LNCaP clone FGC (cell line): Measurements from ENCODE around the gene ZNF287.

Source experiments
- DNase-seq: peaks from one replicate; pipeline ENCODE4 v3.0.0-alpha.2; 2011; ENCODE audit warnings: low read depth
- H3K4me3 ChIP-seq: 2 replicates; pipeline ENCODE4 v1.5.1; 2011; ENCODE audit warnings: mild to moderate bottlenecking, low read depth, low read length, control low read depth
- TF ChIP-seq, protein P1 (sequence below): IDR thresholded peaks from 2 replicates; pipeline ENCODE4 v1.5.1; 2012; ENCODE audit warnings: mild to moderate bottlenecking; ENCODE audit not compliant: control insufficient read depth, insufficient read depth; ENCODE audit errors: extremely low read depth

The ZNF287 gene

DNA sequence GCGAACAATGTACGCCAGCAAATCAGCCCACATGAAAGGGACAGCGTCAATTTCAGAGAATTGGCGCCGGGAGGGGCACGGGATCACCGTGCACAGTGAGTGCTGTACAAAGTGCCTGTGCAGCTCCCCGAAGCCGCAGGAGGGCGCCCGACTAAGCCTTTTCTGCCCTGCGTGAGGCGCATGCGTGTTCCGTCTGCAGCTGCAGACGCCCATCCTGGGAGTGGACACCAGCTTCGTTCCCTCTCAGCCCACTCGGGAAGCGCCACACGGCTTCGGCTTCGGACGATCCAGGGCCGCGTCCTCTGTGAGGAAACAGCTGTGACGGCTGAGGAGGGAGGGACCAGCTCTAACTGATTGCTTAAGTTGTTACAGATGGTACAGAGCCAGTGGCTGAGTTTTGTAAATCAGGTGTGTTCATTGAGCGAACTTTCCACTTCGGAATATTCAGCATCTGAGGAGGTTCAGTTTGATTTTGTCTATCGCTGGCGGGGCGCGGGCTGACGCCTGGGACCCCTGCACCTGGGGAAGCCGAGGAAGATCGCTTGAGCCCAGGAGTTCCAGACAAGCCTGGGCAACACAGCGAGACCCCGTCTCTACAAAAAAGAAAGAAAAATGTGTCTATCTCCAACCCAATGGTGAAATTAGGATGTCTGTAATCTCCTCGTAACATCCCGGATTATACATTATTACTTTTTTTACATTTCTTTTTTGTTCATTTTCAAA, 15.4 kb upstream of the ZNF287 start:
- peak; percentile 70 for DNase-seq
- TF ChIP-seq, protein P1, sequence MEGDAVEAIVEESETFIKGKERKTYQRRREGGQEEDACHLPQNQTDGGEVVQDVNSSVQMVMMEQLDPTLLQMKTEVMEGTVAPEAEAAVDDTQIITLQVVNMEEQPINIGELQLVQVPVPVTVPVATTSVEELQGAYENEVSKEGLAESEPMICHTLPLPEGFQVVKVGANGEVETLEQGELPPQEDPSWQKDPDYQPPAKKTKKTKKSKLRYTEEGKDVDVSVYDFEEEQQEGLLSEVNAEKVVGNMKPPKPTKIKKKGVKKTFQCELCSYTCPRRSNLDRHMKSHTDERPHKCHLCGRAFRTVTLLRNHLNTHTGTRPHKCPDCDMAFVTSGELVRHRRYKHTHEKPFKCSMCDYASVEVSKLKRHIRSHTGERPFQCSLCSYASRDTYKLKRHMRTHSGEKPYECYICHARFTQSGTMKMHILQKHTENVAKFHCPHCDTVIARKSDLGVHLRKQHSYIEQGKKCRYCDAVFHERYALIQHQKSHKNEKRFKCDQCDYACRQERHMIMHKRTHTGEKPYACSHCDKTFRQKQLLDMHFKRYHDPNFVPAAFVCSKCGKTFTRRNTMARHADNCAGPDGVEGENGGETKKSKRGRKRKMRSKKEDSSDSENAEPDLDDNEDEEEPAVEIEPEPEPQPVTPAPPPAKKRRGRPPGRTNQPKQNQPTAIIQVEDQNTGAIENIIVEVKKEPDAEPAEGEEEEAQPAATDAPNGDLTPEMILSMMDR, result peak; percentile 94
- peak overlapping the region; percentile 56 for H3K4me3 ChIP-seq

DNA sequence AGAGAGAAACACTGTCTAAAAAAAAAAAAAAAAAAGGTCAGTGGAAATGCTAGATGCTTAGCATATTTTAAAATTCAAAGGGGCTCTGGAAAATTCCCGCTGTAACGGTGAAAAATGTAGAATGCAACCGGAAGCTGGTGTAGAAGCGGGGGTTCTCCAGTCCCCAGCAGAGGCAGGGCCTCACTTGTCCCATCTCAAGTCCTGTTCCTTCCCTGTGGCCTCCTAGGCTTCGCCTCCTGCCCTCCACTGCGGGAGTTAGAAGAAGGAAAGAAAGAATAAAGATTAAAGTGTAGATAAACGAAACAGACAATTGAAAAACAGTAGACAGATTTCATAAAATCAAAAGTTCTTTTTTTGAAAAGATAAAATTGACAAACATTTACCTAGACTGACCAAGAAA, 14.8 kb upstream of the ZNF287 start:
- TF ChIP-seq, protein P1, result no peak
- H3K4me3 ChIP-seq, result no peak overlapping the region
- DNase-seq, result no peak

DNA sequence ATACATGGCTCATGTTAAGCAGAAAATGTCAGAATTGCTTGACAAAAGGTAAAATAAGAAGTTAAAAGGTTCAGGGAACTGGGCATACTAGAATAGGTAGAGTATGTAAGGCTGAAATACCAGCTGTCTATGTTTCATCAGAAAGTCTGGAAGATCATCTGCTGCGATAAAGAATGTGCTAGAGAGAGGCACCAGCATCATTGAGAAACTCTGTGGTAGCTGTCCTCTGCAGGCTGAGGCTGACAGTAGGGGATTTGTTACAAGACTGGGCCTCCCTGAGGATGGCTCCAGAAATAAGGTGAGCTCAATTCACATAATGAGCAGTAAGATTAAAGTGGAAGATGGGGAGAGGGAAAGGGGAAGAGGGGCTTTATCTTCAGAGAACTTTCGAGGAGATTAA, 4.5 kb upstream of the ZNF287 start:
- TF ChIP-seq, protein P1, result no peak
- DNase-seq, result no peak
- H3K4me3 ChIP-seq, result no peak overlapping the region

DNA sequence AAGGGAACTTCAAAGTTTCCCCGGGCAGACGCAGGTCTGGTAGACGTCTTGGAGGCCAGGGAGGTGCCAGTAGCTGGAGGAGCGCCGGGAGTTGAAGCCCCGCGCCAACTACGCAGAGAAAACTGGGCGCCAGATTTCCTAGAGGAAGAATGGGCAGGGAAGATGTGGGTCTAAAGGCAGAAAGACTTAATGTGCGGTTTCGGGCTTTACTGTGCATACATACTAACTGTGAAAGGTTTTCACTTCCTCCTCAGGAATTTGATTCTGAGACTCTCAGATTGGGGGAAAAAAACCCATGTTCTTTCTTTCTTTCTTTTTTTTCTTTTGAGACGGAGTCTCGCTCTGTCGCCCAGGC, 331 bp upstream of the ZNF287 start:
- TF ChIP-seq, protein P1, result no peak
- H3K4me3 ChIP-seq, result peak overlapping the region; percentile 86; the same call in 1 of the 2 replicates
- no peak for DNase-seq

GRCh38 chr17:16552637-16553045, 16.4 kb downstream of the ZNF287 start:
- TF ChIP-seq, protein P1, result no peak
- no peak for DNase-seq
- H3K4me3 ChIP-seq, result no peak overlapping the region

- DNase-seq, result no peak
- TF ChIP-seq, protein P1, result no peak
Measured at GRCh38 chr17:16551878-16552636, 16.9 kb downstream of the ZNF287 start.

More at GRCh38 chr17:16551878-16552636, 16.9 kb downstream of the ZNF287 start:
- H3K4me3 ChIP-seq, result no peak overlapping the region
